GM23338 (cell line): ENCODE measurements around the gene SCAF4. TPM values are rescaled to one million over a fixed set of nuclear protein-coding genes. Genes with fewer than 3 reads are reported as not detected.

Source experiments
- ATAC-seq: fragments of 200-7000 bp; cut with Tn5 transposase; 3 replicates; pipeline ENCODE4 v1.9.1; 2020
- DNase-seq: peaks from one replicate; pipeline ENCODE4 v3.0.0-alpha.2; 2015; ENCODE audit warnings: low spot score
- H2AFZ ChIP-seq: fragments of 200-600 bp; sonication (generic); 2 replicates; pipeline ENCODE4 v1.8.0; 2016; ENCODE audit warnings: antibody characterized with exemption, mild to moderate bottlenecking, moderate library complexity
- H3F3A ChIP-seq: fragments of 200-600 bp; sonication (generic); replicated peaks from 2 replicates; pipeline ENCODE4 v1.8.0; 2017; ENCODE audit warnings: antibody characterized with exemption, mixed run types, low read depth
- H3K27ac ChIP-seq: fragments of 200-600 bp; sonication (generic); 2 replicates; pipeline ENCODE4 v1.6.1; 2016; ENCODE audit warnings: low read depth
- H3K27me3 ChIP-seq: fragments of 200-600 bp; sonication (generic); 2 replicates; pipeline ENCODE4 v1.8.0; 2016; ENCODE audit warnings: mild to moderate bottlenecking, mixed run types, moderate library complexity; ENCODE audit not compliant: insufficient read depth
- H3K36me3 ChIP-seq: fragments of 200-600 bp; sonication (generic); 2 replicates; pipeline ENCODE4 v1.8.0; 2016; ENCODE audit warnings: mild to moderate bottlenecking; ENCODE audit not compliant: insufficient read depth
- H3K4me1 ChIP-seq: fragments of 200-600 bp; sonication (generic); 2 replicates; pipeline ENCODE4 v1.8.0; 2016; ENCODE audit warnings: mild to moderate bottlenecking, moderate library complexity; ENCODE audit not compliant: insufficient read depth
- H3K4me2 ChIP-seq: fragments of 200-600 bp; sonication (generic); 2 replicates; pipeline ENCODE4 v1.7.1; 2017; ENCODE audit warnings: mixed run types
- H3K4me3 ChIP-seq: fragments of 200-600 bp; sonication (generic); 2 replicates; pipeline ENCODE4 v1.6.1; 2016; ENCODE audit warnings: mixed run types
- H3K79me2 ChIP-seq: fragments of 200-600 bp; sonication (generic); replicated peaks from 2 replicates; pipeline ENCODE4 v1.8.0; 2017; ENCODE audit warnings: mild to moderate bottlenecking; ENCODE audit not compliant: insufficient read depth
- H3K9me2 ChIP-seq: fragments of 200-600 bp; sonication (generic); 2 replicates; pipeline ENCODE4 v1.8.0; 2017; ENCODE audit not compliant: insufficient read depth
- H4K20me1 ChIP-seq: fragments of 200-600 bp; sonication (generic); replicated peaks from 2 replicates; pipeline ENCODE4 v1.8.0; 2017; ENCODE audit warnings: mild to moderate bottlenecking; ENCODE audit not compliant: insufficient read depth
- H3K27ac Mint-ChIP-seq: 2 replicates; pipeline ENCODE4 v1.8.0; 2020; ENCODE audit warnings: inconsistent platforms, mild to moderate bottlenecking, moderate library complexity, mixed read lengths
- H3K27me3 Mint-ChIP-seq: 3 replicates; pipeline ENCODE4 v1.8.0; 2022; ENCODE audit warnings: low read depth, mild to moderate bottlenecking, moderate library complexity, mixed read lengths, inconsistent platforms; ENCODE audit not compliant: insufficient read depth, poor library complexity
- H3K36me3 Mint-ChIP-seq: 3 replicates; pipeline ENCODE4 v1.8.0; 2021; ENCODE audit warnings: low read depth, mild to moderate bottlenecking, inconsistent platforms, moderate library complexity, mixed read lengths
- H3K4me1 Mint-ChIP-seq: 3 replicates; pipeline ENCODE4 v1.8.0; 2020; ENCODE audit warnings: mild to moderate bottlenecking, inconsistent platforms, mixed read lengths
- H3K4me3 Mint-ChIP-seq: 3 replicates; pipeline ENCODE4 v1.8.0; 2021; ENCODE audit warnings: moderate library complexity, mild to moderate bottlenecking, inconsistent platforms, mixed read lengths
- H3K9me3 Mint-ChIP-seq: 3 replicates; pipeline ENCODE4 v1.8.0; 2020; ENCODE audit warnings: moderate library complexity, mild to moderate bottlenecking, inconsistent platforms, mixed read lengths
- CREB1 ChIP-seq: fragments of 250-450 bp; sonication (Bioruptor Pico); IDR thresholded peaks from 2 replicates; pipeline ENCODE4 v1.5.0; 2020; ENCODE audit warnings: low read depth, mild to moderate bottlenecking, moderate library complexity
- CTCF ChIP-seq, 2 experiments: fragments of 200-600 bp in 1 of 2; sonication (generic) in 1 of 2; conservative IDR thresholded peaks; 2 replicates each; pipeline versions ENCODE4 v1.5.1 to v1.6.1; 2016 to 2017; ENCODE audit warnings: antibody characterized with exemption in 2 of 2, low read depth in 2 of 2, mild to moderate bottlenecking in 2 of 2, moderate library complexity in 1 of 2
- ETS1 ChIP-seq: IDR thresholded peaks from 2 replicates; pipeline ENCODE4 v1.6.1; 2016; ENCODE audit warnings: antibody characterized with exemption
- EZH2 ChIP-seq: fragments of 200-600 bp; sonication (generic); IDR thresholded peaks from one replicate; pipeline ENCODE4 v1.8.0; 2017; ENCODE audit warnings: antibody characterized with exemption, mild to moderate bottlenecking, low read depth; ENCODE audit not compliant: unreplicated experiment
- EZH2phosphoT487 ChIP-seq: fragments of 200-600 bp; sonication (generic); IDR thresholded peaks from one replicate; pipeline ENCODE4 v1.8.1; 2018; ENCODE audit warnings: antibody characterized with exemption; ENCODE audit not compliant: unreplicated experiment
- JUNB ChIP-seq: IDR thresholded peaks from one replicate; pipeline ENCODE4 v1.6.1; 2016; ENCODE audit warnings: antibody characterized with exemption; ENCODE audit not compliant: unreplicated experiment
- NANOG ChIP-seq: IDR thresholded peaks from 2 replicates; pipeline ENCODE4 v1.6.1; 2016; ENCODE audit warnings: antibody characterized with exemption, borderline replicate concordance
- POLR2AphosphoS5 ChIP-seq: IDR thresholded peaks from 2 replicates; pipeline ENCODE4 v1.6.1; 2016; ENCODE audit warnings: antibody characterized with exemption, low read depth
- REST ChIP-seq: IDR thresholded peaks from one replicate; pipeline ENCODE4 v1.6.1; 2018; ENCODE audit warnings: antibody characterized with exemption; ENCODE audit not compliant: unreplicated experiment
- STAT1 ChIP-seq: IDR thresholded peaks from one replicate; pipeline ENCODE4 v1.6.1; 2016; ENCODE audit warnings: antibody characterized with exemption; ENCODE audit not compliant: unreplicated experiment
- ZNF114 ChIP-seq: fragments of 250-450 bp; sonication (Bioruptor Pico); IDR thresholded peaks from 2 replicates; pipeline ENCODE4 v1.5.0; 2020; ENCODE audit warnings: mild to moderate bottlenecking, moderate library complexity
- polyA plus RNA-seq: library from polyadenylated mRNA; unstranded; fragments of >200 nt; fragmentation: Nextera tagmentation; extraction: Ambion mirVana; gene quantifications from 2 replicates; pipeline ENCODE4 v1.2.1, GENCODE V29; 2016
- total RNA-seq: library from RNA; depleted of rRNA; stranded (reverse); fragments of >200 nt; shearing (Covaris generic); gene quantifications from 2 replicates; pipeline ENCODE4 v1.2.3, GENCODE V29; 2014

Gene SCAF4
- total and polyA plus RNA-seq, 2 experiments from 2014 or later: 29.7 to 45.8 TPM

GRCh38 chr21:31768710-31769109 is 36.8 kb upstream of the SCAF4 start:
- no peak overlapping the region for H3K4me2 ChIP-seq
- TF ChIP-seq CREB1 (CRISPR knock-in tag) (no peak), ZNF114 (no peak), JUNB (no peak), NANOG (no peak), POLR2AphosphoS5 (no peak), STAT1 (no peak), ETS1 (no peak), REST (no peak), EZH2 (no peak), CTCF (conservative IDR thresholded peaks at IDR 0.05; ENCODE audit: low read depth in 2 of 2) (no peak), EZH2phosphoT487 (no peak)
- H3K4me1 ChIP-seq: peaks cover 8% of the 10 kb centered on the region

More at GRCh38 chr21:31768710-31769109, 36.8 kb upstream of the SCAF4 start:
- DNase-seq (no peak), ATAC-seq (no peak)
- H3K27ac ChIP-seq: no peak overlapping the region
- Mint-ChIP-seq H3K4me1 (peaks cover 4% of the 10 kb centered on the region), H3K27me3 (no peaks in the 10 kb centered on the region), H3K27ac (no peak overlapping the region), H3K9me3 (peaks cover 17% of the 10 kb centered on the region), H3K4me3 (no peak overlapping the region), H3K36me3 (peaks cover 7% of the 10 kb centered on the region; the same call in 2 of the 3 replicates)
- H4K20me1 ChIP-seq: no peaks in the 10 kb centered on the region; the same call in 1 of the 2 replicates
- H3K36me3 ChIP-seq: no peaks in the 10 kb centered on the region
- H3F3A ChIP-seq: no peaks in the 10 kb centered on the region
- H3K4me3 ChIP-seq: no peak overlapping the region
- no peaks in the 10 kb centered on the region for H3K79me2 ChIP-seq
- H3K9me2 ChIP-seq: peaks cover 5% of the 10 kb centered on the region; the same call in 1 of the 2 replicates
- no peaks in the 10 kb centered on the region for H3K27me3 ChIP-seq
- no peak overlapping the region for H2AFZ ChIP-seq
